BJ (cell line): Measurements from ENCODE around the gene SPHK1. TPM values are rescaled to one million over a fixed set of nuclear protein-coding genes. Genes with fewer than 3 reads are reported as not detected.
A peak's percentile ranks its signal among the peaks of the same experiment; 100 is the strongest.

ENCODE experiments used
- CTCF ChIA-PET: fragments of 350-600 bp; formaldehyde crosslinking; extraction: SDS; loops from one replicate; lab custom pipeline; 2021; ENCODE audit warnings: antibody characterized with exemption, inconsistent platforms; lab: Yijun Ruan, JAX
- POLR2A ChIA-PET: fragments of 300-600 bp; sonication (Branson Sonifier 250); formaldehyde crosslinking; extraction: SDS; loops from one replicate; lab custom pipeline; 2021; ENCODE audit warnings: antibody characterized with exemption; lab: Charles Lee
- DNase-seq: peaks from one replicate; pipeline ENCODE4 v3.0.0-alpha.2; 2011; ENCODE audit warnings: low read depth
- H3K27me3 ChIP-seq: 2 replicates; pipeline ENCODE4 v1.6.0; 2011; ENCODE audit warnings: low read length; ENCODE audit not compliant: control insufficient read depth, insufficient read depth
- H3K36me3 ChIP-seq: 2 replicates; pipeline ENCODE4 v1.5.1; 2011; ENCODE audit warnings: low read length; ENCODE audit not compliant: control insufficient read depth, insufficient read depth
- H3K4me3 ChIP-seq: 2 replicates; pipeline ENCODE4 v1.5.1; 2011; ENCODE audit warnings: low read depth, mild to moderate bottlenecking, control low read depth, low read length
- CTCF ChIP-seq: IDR thresholded peaks from 2 replicates; pipeline ENCODE4 v1.5.1; 2011; ENCODE audit warnings: low read depth, mild to moderate bottlenecking, control low read depth, inconsistent platforms, low read length, moderate library complexity; ENCODE audit not compliant: insufficient read depth
- polyA plus RNA-seq: library from polyadenylated mRNA; depleted of rRNA; stranded (reverse); fragments of >200 nt; gene quantifications from 2 replicates; pipeline ENCODE4 v1.2.3, GENCODE V29; 2011

Gene SPHK1
- polyA plus RNA-seq, 1 experiment, result 57.8 TPM

DNA sequence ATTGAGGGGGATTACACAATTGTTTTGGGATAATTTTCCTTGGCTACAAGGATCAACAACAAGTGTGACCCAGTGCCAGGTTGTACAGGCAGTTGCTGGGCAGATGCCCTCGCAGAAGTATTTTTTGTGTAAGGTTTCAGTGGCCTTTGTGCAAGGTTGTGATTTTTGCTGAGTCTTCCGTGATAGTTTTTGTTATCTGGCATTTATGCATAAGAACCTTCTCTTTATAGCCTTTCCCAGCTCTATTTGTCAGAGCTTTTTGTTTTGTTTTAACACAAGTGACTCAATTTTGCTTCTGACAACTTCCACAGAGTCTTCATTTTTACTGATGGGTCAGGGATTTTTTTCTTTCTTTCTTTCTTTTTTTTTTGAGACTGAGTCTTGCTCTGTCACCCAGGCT is 23.9 kb upstream of the SPHK1 start:
- Histone ChIP-seq H3K4me3 (no peak overlapping the region), H3K36me3 (no peaks in the 10 kb centered on the region), H3K27me3 (no peaks in the 10 kb centered on the region)
- ChIA-PET CTCF (no interaction called here), POLR2A (no interaction called here)
- no peak for TF ChIP-seq CTCF
- DNase-seq, result no peak

GRCh38 chr17:76363107-76363842 is 21.1 kb upstream of the SPHK1 start:
- Histone ChIP-seq H3K36me3 (no peaks in the 10 kb centered on the region), H3K4me3 (no peak overlapping the region), H3K27me3 (no peaks in the 10 kb centered on the region)
- CTCF ChIA-PET, result interaction anchor here (1.0 to 3.7 kb wide), 4 partner anchors 7 to 35 kb away, joined by 3 to 23 read pairs (median 13); partner anchors contain the start of gene SPHK1
- TF ChIP-seq CTCF, result no peak
- POLR2A ChIA-PET, result no interaction called here
- DNase-seq, result no peak

DNA sequence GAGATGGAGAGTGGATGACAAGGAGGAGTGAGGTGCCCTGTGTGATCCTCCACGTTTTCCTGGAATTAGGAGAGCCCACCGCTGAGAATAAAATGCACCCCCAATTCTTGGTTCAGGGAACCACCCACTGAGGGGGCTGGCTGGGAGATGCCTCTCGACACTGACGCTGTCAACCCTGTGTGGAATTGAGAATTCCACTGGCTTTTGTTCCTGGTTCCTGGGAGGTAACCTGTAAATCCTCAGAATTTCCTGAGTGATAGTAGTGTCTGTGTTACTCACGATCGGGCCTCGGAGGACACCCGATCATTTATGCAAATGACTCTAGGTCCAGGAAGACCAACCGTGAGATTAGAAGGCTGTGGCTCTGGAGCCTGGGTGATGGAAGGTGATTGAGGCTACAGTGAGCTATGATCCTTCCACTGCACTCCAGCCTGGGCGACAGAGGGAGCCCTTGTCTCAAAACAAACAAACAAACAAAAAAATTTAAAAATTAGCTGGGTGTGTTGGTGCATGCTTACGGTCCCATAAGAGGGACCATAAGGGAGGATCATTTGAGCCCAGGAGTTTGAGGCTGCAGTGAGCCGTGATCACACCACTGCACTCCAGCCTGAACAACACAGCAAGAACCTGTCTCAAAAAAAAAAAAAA is 19.0 kb upstream of the SPHK1 start:
- peak; percentile 47 for TF ChIP-seq CTCF
- DNase-seq, result no peak
- ChIA-PET CTCF (interaction anchor here (1.0 to 3.7 kb wide), 9 partner anchors 8 to 63 kb away, joined by 3 to 22 read pairs (median 5); partner anchors contain the start of genes PRPSAP1 and SPHK1), POLR2A (no interaction called here)
- Histone ChIP-seq H3K27me3 (no peaks in the 10 kb centered on the region), H3K4me3 (no peak overlapping the region), H3K36me3 (no peaks in the 10 kb centered on the region)

- no peak for DNase-seq
- no peaks in the 10 kb centered on the region for H3K27me3 ChIP-seq
- no peak overlapping the region for H3K4me3 ChIP-seq
- CTCF ChIA-PET, result interaction anchor here (0.8 to 3.7 kb wide), 8 partner anchors 9 to 46 kb away, joined by 3 to 22 read pairs (median 6); partner anchors contain the start of genes PRPSAP1 and SPHK1
- POLR2A ChIA-PET, result no interaction called here
- TF ChIP-seq CTCF, result no peak
- H3K36me3 ChIP-seq, result no peaks in the 10 kb centered on the region
Observed at GRCh38 chr17:76366247-76366646, 18.2 kb upstream of the SPHK1 start.

DNA sequence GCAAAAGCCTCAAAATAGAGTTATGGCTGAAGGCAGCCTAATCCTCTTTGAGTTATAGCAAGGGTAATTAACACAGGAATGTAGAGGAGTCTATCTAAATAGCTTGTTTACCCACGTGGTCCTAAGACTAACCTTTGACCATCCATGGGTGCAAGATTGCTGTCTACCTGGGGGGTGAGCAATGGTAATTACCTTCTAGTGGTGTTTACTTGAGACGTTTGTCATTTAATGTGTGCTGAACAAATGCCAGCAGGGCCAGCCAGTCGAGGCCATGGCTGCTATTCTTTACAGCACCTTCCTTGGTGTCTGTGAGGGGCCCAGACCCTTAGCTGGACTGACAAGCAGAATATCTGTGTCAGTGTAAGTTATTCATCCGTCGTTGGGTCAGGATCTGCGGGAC is 16.8 kb upstream of the SPHK1 start:
- Histone ChIP-seq H3K36me3 (no peaks in the 10 kb centered on the region), H3K27me3 (no peaks in the 10 kb centered on the region), H3K4me3 (no peak overlapping the region)
- DNase-seq, result no peak
- no peak for TF ChIP-seq CTCF
- ChIA-PET POLR2A (no interaction called here), CTCF (interaction anchor here (1.4 to 4.0 kb wide), 4 partner anchors 13 to 30 kb away, joined by 4 to 32 read pairs (median 6); partner anchors contain the start of gene SPHK1)
